ENCODE results near the gene GRID1.

The GRID1 gene

GRCh38 chr10:85657476-85658113 lies 709.0 kb downstream of the GRID1 start:
- in situ Hi-C loops (cut with MboI; ENCODE audit: low pct_unique_long_range_greater_than_20kb, low sequenced_read_pairs, unreplicated experiment) = no loop called here
- DNase-seq (ENCODE audit: low spot score) = no peak
- TF ChIP-seq, protein P1, sequence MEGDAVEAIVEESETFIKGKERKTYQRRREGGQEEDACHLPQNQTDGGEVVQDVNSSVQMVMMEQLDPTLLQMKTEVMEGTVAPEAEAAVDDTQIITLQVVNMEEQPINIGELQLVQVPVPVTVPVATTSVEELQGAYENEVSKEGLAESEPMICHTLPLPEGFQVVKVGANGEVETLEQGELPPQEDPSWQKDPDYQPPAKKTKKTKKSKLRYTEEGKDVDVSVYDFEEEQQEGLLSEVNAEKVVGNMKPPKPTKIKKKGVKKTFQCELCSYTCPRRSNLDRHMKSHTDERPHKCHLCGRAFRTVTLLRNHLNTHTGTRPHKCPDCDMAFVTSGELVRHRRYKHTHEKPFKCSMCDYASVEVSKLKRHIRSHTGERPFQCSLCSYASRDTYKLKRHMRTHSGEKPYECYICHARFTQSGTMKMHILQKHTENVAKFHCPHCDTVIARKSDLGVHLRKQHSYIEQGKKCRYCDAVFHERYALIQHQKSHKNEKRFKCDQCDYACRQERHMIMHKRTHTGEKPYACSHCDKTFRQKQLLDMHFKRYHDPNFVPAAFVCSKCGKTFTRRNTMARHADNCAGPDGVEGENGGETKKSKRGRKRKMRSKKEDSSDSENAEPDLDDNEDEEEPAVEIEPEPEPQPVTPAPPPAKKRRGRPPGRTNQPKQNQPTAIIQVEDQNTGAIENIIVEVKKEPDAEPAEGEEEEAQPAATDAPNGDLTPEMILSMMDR (IDR thresholded peaks at IDR 0.05; ENCODE audit: extremely low read depth, insufficient read depth, missing control alignments) = no peak

DNA sequence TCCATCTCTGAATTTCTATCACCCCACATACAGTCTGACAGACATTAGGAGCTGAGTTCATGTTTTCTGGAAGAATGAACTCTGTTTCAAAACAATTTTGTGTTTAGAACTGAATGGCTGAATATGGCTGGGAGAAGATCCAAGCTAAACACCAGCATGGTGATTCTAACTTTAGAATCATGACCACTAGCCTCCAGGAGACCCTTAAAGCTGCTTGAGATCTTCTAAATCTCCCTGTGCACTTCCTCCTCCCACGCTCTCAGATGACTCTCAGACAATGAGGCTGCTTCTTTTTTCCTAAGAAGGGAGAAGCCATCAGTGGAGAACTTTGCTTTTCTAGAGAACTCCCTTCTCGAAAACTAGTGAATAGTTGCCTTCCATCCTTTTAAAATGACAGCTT lies 711.2 kb downstream of the GRID1 start:
- TF ChIP-seq, protein P1 (IDR thresholded peaks at IDR 0.05; ENCODE audit: extremely low read depth, insufficient read depth, missing control alignments) = no peak
- DNase-seq (ENCODE audit: low spot score) = no peak
- in situ Hi-C loops (cut with MboI; ENCODE audit: low pct_unique_long_range_greater_than_20kb, low sequenced_read_pairs, unreplicated experiment) = no loop called here

DNA sequence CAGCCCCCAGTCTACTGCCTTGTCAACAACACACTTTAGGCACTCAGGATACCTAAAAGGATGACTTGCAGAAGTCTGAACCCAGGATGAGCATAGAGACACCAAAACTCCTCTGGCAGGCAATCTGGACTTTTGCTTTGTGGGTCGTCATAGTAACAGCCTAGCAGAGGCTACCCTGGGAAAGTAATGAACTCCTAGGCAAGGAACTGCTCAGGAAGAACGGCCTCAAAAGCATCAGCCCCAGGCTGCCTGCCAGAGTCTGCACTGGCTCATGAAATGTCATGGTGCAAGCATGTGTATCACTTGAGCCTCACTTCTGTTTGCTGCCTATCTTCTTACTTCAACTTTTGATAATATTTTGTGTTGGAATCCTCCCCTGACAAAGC lies 715.1 kb downstream of the GRID1 start:
- DNase-seq (ENCODE audit: low spot score) = no peak
- TF ChIP-seq, protein P1 (IDR thresholded peaks at IDR 0.05; ENCODE audit: extremely low read depth, insufficient read depth, missing control alignments) = no peak
- in situ Hi-C loops (cut with MboI; ENCODE audit: low pct_unique_long_range_greater_than_20kb, low sequenced_read_pairs, unreplicated experiment) = no loop called here

GRCh38 chr10:85650791-85651496 lies 715.7 kb downstream of the GRID1 start:
- no peak for DNase-seq (ENCODE audit: low spot score)
- in situ Hi-C loops (cut with MboI; ENCODE audit: low pct_unique_long_range_greater_than_20kb, low sequenced_read_pairs, unreplicated experiment) = no loop called here
- TF ChIP-seq, protein P1 (IDR thresholded peaks at IDR 0.05; ENCODE audit: extremely low read depth, insufficient read depth, missing control alignments) = no peak

DNA sequence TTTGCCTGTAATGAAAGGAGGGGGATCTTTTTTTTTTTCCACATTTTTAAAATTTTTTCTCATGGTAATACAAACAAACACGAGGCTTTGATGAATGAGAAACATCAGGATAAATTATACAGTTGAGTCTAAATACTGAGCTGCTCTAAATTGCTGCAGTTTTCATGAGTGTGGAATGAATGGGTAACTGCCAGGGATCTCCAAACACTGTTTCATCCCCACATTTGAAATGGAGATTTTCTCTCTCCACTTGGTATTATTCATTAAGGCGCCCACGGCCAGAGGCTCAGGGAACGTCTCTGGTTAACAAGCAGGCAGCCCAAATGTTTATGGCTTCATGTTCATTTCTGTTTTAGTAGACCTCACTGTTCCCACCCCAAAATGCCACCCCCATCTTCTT lies 717.1 kb downstream of the GRID1 start:
- DNase-seq (ENCODE audit: low spot score) = no peak
- TF ChIP-seq, protein P1 (IDR thresholded peaks at IDR 0.05; ENCODE audit: extremely low read depth, insufficient read depth, missing control alignments) = no peak
- in situ Hi-C loops (cut with MboI; ENCODE audit: low pct_unique_long_range_greater_than_20kb, low sequenced_read_pairs, unreplicated experiment) = no loop called here

DNA sequence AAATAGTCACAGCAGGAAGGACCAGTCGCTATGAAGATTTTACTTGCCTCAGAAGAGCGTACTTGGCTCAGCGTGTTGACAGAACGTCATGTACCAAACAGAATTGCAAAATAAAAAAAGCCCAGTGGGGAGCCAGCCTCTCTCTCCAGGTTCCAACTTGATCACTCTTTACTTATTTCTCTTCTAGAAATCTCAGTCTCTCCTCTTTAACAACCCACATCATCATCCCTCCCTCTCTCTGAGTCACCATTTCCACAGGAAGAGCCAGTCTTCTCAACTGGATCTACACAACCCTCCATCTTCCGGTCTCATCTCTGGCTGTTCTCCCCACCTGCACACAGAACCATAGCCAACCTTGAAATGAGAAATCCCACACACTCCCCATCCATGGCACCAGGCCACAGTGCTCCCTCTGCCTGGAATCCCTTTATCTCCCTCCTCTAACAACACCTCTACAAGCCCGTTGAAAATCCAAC lies 718.3 kb downstream of the GRID1 start:
- in situ Hi-C loops (cut with MboI; ENCODE audit: low pct_unique_long_range_greater_than_20kb, low sequenced_read_pairs, unreplicated experiment) = no loop called here
- TF ChIP-seq, protein P1 (IDR thresholded peaks at IDR 0.05; ENCODE audit: extremely low read depth, insufficient read depth, missing control alignments) = no peak
- no peak for DNase-seq (ENCODE audit: low spot score)
